Parathyroid adenoma (tissue), 2 donors: ENCODE results near the gene APOL4.

Experiments
- H2AFZ ChIP-seq: fragments of 300-600 bp; sonication (generic); one replicate; pipeline ENCODE4 v1.7.0; 2017; ENCODE audit warnings: antibody characterized with exemption, mild to moderate bottlenecking
- H3K27ac ChIP-seq: fragments of 300-600 bp; sonication (generic); one replicate; pipeline ENCODE4 v1.7.0; 2017
- H3K27me3 ChIP-seq: fragments of 300-600 bp; sonication (generic); one replicate; pipeline ENCODE4 v1.7.0; 2017; ENCODE audit warnings: low read length; ENCODE audit not compliant: control insufficient read depth, insufficient read depth
- H3K36me3 ChIP-seq: fragments of 300-600 bp; sonication (generic); one replicate; pipeline ENCODE4 v1.7.0; 2017; ENCODE audit warnings: low read length; ENCODE audit not compliant: control insufficient read depth, insufficient read depth
- H3K4me1 ChIP-seq: fragments of 300-600 bp; sonication (generic); one replicate; pipeline ENCODE4 v1.7.0; 2017; ENCODE audit warnings: control low read depth
- H3K4me2 ChIP-seq: fragments of 300-600 bp; sonication (generic); one replicate; pipeline ENCODE4 v1.7.0; 2017; ENCODE audit warnings: low read length
- H3K4me3 ChIP-seq: fragments of 300-600 bp; sonication (generic); one replicate; pipeline ENCODE4 v1.7.0; 2017; ENCODE audit warnings: low read depth, low read length
- H3K79me2 ChIP-seq: fragments of 300-600 bp; sonication (generic); one replicate; pipeline ENCODE4 v1.7.0; 2017; ENCODE audit warnings: control low read depth
- H3K9ac ChIP-seq: fragments of 300-600 bp; sonication (generic); one replicate; pipeline ENCODE4 v1.7.0; 2017; ENCODE audit warnings: mild to moderate bottlenecking
- H3K9me3 ChIP-seq: fragments of 300-600 bp; sonication (generic); one replicate; pipeline ENCODE4 v1.7.0; 2017; ENCODE audit warnings: low read length; ENCODE audit not compliant: control insufficient read depth
- TF ChIP-seq, protein P1 (sequence below): fragments of 300-600 bp; sonication (generic); IDR thresholded peaks from one replicate; pipeline ENCODE4 v1.7.0; 2017; ENCODE audit warnings: antibody characterized with exemption, mild to moderate bottlenecking
- donor health status: primary hyperparathyroidism.

Gene APOL4

DNA sequence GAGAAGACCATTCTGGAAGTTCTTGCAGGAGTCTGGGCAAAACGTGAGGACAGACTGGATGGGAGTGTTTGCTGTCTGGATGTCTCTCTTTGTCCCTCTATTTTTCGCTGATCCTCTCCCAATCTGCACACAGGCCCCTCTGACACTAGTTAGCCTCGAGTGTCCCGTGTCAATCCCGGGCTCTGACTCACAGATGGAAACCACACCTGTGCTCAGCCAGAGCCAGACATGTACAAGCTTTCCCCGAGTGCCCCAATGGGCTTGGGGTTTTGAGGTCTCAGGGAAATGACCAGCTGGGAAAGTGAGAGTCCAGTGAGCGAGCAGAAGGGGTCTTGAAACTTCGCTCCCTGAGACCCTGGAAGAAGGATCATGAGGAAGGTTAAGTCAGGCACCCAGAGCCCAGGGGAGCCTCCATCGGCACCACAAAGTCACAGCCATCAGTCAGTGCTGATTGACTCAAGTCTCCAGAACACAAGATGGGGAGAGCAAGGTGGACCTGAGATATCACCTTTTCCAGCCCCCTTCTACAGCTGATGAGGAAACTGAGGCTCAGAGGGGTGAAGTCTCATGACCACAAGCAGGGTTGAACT is 23.8 kb upstream of the APOL4 start:
- H2AFZ ChIP-seq = no peak overlapping the region
- H3K4me3 ChIP-seq = no peak overlapping the region
- no peaks in the 10 kb centered on the region for H3K36me3 ChIP-seq
- TF ChIP-seq, protein P1, sequence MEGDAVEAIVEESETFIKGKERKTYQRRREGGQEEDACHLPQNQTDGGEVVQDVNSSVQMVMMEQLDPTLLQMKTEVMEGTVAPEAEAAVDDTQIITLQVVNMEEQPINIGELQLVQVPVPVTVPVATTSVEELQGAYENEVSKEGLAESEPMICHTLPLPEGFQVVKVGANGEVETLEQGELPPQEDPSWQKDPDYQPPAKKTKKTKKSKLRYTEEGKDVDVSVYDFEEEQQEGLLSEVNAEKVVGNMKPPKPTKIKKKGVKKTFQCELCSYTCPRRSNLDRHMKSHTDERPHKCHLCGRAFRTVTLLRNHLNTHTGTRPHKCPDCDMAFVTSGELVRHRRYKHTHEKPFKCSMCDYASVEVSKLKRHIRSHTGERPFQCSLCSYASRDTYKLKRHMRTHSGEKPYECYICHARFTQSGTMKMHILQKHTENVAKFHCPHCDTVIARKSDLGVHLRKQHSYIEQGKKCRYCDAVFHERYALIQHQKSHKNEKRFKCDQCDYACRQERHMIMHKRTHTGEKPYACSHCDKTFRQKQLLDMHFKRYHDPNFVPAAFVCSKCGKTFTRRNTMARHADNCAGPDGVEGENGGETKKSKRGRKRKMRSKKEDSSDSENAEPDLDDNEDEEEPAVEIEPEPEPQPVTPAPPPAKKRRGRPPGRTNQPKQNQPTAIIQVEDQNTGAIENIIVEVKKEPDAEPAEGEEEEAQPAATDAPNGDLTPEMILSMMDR = no peak
- H3K4me2 ChIP-seq = no peak overlapping the region
- no peaks in the 10 kb centered on the region for H3K27me3 ChIP-seq
- no peak overlapping the region for H3K27ac ChIP-seq
- no peaks in the 10 kb centered on the region for H3K4me1 ChIP-seq
- H3K9me3 ChIP-seq = no peaks in the 10 kb centered on the region
- no peak overlapping the region for H3K9ac ChIP-seq
- H3K79me2 ChIP-seq = no peaks in the 10 kb centered on the region

DNA sequence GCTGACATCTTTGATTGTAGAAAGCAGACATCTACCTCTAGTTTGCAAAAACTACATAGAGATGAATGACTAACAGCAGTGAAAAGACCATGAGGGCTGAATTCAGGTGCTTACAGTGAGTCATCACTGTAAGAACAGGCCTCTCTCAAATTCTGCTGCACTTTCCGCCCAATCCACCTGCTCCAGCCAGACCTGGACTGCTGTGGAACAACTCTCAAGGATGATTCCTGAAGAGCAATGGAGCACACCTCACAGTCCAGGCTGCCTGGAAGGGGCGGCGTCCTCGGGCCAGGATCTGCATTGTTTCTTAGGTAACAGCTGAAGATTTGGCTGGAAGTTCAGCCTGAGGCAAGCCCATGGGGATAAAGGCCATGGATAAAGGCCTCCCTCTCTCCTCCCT is 22.6 kb upstream of the APOL4 start:
- Histone ChIP-seq H3K27me3 (no peaks in the 10 kb centered on the region), H3K79me2 (no peaks in the 10 kb centered on the region), H3K36me3 (no peaks in the 10 kb centered on the region), H2AFZ (no peak overlapping the region), H3K4me2 (no peak overlapping the region), H3K9ac (no peak overlapping the region), H3K9me3 (no peaks in the 10 kb centered on the region), H3K4me1 (no peaks in the 10 kb centered on the region), H3K4me3 (no peak overlapping the region), H3K27ac (no peak overlapping the region)
- TF ChIP-seq, protein P1 = no peak

DNA sequence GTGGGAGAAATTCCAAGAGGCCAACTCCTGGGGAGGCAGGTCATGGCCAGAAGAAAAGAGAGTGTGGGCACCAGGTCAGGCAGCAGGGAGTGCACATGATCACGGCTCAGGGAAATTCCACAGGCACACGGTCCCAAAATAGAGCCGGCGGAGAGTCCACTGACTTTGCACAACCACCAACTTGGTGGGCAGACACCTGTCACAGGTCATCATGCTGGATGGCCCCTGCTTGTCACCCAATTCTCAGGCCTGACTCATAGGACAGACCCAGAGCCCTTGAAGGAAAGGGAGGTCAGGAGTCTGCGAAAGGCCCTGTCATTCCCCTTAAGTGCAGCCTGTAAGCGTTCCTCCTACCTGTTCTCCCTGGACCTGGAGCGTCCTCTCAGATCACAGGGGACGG is 21.9 kb upstream of the APOL4 start:
- no peak overlapping the region for H3K4me3 ChIP-seq
- H3K9me3 ChIP-seq = no peaks in the 10 kb centered on the region
- no peak overlapping the region for H3K4me2 ChIP-seq
- H3K36me3 ChIP-seq = no peaks in the 10 kb centered on the region
- H3K79me2 ChIP-seq = no peaks in the 10 kb centered on the region
- no peaks in the 10 kb centered on the region for H3K27me3 ChIP-seq
- no peak overlapping the region for H3K9ac ChIP-seq
- TF ChIP-seq, protein P1 = no peak
- no peaks in the 10 kb centered on the region for H3K4me1 ChIP-seq
- H3K27ac ChIP-seq = no peak overlapping the region
- H2AFZ ChIP-seq = no peak overlapping the region

DNA sequence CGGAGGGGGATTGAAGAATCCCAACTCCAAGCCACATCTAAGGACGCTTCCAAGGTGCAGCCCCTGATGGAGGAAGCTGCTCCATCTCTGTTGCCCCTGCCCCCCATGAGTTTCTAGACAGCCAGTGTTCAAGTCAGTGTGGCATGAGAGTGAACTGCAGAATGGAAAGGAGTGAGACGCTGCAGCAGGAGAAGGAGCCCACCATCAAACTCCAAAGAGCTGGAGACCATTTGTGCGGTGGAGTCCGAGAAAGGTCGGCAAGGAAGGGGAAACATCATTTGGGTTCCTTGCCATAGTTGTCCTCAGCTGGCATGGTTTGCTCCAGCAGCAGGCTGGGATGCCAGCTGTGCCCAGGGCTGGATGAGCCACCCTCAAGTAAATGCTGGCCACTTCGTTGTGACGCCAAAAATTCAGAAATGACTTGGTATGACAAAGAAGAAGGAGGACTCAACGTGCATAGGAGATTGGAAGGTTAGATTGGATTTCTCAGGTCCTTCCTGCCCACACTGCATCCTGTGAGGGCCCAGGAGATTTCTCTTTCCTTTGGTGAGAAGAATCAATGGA is 21.4 kb upstream of the APOL4 start:
- Histone ChIP-seq H3K9me3 (no peaks in the 10 kb centered on the region), H3K27me3 (no peaks in the 10 kb centered on the region), H3K9ac (no peak overlapping the region), H3K4me1 (no peaks in the 10 kb centered on the region), H3K79me2 (no peaks in the 10 kb centered on the region), H3K4me2 (no peak overlapping the region), H3K4me3 (no peak overlapping the region), H3K36me3 (no peaks in the 10 kb centered on the region), H2AFZ (no peak overlapping the region), H3K27ac (no peak overlapping the region)
- TF ChIP-seq, protein P1 = no peak
